Measurements from ENCODE around the gene MAPK8. TPM values are rescaled to one million over a fixed set of nuclear protein-coding genes. Genes with fewer than 3 reads are reported as not detected.
"Not testable (repeated sequence)": the region's sequence is repeated elsewhere in the genome, so short reads cannot be mapped to it uniquely, and the experiment has no call there.

The MAPK8 gene
- total RNA-seq, 1 donor from 2014 or later = 52.3 TPM

- H3K36me3 Mint-ChIP-seq (ENCODE audit: low read depth); intact Hi-C loops (cut with micrococcal nuclease); DNase-seq (ENCODE audit: low spot score); H3K27me3 Mint-ChIP-seq (ENCODE audit: insufficient read depth); H3K4me3 Mint-ChIP-seq; H3K27ac Mint-ChIP-seq; H3K9me3 Mint-ChIP-seq; H3K4me1 Mint-ChIP-seq (ENCODE audit: low read depth): not testable (repeated sequence)
Observed at GRCh38 chr10:48421862-48422261, 115.4 kb downstream of the MAPK8 start.

DNA sequence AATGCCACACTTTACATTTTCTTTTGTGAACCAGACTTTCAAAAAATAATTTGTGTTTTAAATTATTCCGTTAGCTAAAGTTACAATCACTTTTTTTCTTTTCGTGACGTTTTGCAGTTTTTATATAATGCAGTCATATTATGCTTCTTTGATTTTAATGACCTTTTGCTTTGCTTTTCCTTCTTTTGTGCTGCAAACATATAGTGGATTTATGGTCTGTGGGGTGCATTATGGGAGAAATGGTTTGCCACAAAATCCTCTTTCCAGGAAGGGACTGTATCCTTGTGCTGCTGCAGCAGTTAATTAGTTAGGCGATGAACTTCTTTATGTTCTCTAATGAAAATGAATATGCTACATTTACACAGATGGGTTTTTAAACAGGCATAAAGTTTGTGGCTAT is 117.4 kb downstream of the MAPK8 start:
- no peaks in the 10 kb centered on the region for H3K36me3 Mint-ChIP-seq (ENCODE audit: low read depth)
- no peaks in the 10 kb centered on the region for H3K27me3 Mint-ChIP-seq (ENCODE audit: insufficient read depth)
- no peak overlapping the region for H3K4me3 Mint-ChIP-seq
- H3K27ac Mint-ChIP-seq = no peak overlapping the region
- intact Hi-C loops (cut with micrococcal nuclease) = no loop called here
- DNase-seq (ENCODE audit: low spot score) = no peak
- H3K4me1 Mint-ChIP-seq (ENCODE audit: low read depth) = no peaks in the 10 kb centered on the region
- H3K9me3 Mint-ChIP-seq = no peaks in the 10 kb centered on the region

DNA sequence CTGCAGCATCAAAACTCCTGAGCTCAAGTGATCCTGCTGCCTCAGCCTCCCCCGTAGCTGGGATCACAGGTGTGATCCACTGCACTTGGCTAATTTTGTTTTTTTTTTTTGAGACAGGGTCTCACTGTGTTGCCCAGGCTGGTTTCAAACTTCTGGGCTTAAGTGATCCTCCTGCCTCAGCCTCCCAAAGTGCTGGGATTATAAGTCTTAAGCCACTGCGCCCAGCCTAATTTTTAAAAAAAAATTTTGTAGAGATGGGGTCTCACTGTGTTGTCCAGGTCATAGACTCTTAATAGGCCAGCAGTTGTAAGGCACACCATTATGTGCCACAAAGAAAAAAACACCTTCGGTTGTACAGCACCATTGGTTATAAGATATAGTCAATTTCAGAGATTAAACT is 122.4 kb downstream of the MAPK8 start:
- Mint-ChIP-seq H3K27me3 (ENCODE audit: insufficient read depth) (no peaks in the 10 kb centered on the region), H3K36me3 (ENCODE audit: low read depth) (peaks cover 2% of the 10 kb centered on the region), H3K9me3 (no peaks in the 10 kb centered on the region), H3K27ac (no peak overlapping the region), H3K4me1 (ENCODE audit: low read depth) (no peaks in the 10 kb centered on the region), H3K4me3 (no peak overlapping the region)
- intact Hi-C loops (cut with micrococcal nuclease) = no loop called here
- DNase-seq (ENCODE audit: low spot score) = no peak

- intact Hi-C loops (cut with micrococcal nuclease) = no loop called here
- peaks cover 2% of the 10 kb centered on the region for H3K36me3 Mint-ChIP-seq (ENCODE audit: low read depth)
Observed at GRCh38 chr10:48429309-48429708, 122.8 kb downstream of the MAPK8 start.

GRCh38 chr10:48430402-48430993 is 124.0 kb downstream of the MAPK8 start:
- Mint-ChIP-seq H3K36me3 (ENCODE audit: low read depth) (peaks cover 2% of the 10 kb centered on the region), H3K27me3 (ENCODE audit: insufficient read depth) (no peaks in the 10 kb centered on the region)
- no peak for DNase-seq (ENCODE audit: low spot score)

More at GRCh38 chr10:48429309-48429708, 122.8 kb downstream of the MAPK8 start:
- H3K4me3 Mint-ChIP-seq = no peak overlapping the region
- H3K4me1 Mint-ChIP-seq (ENCODE audit: low read depth) = no peaks in the 10 kb centered on the region
- H3K9me3 Mint-ChIP-seq = no peaks in the 10 kb centered on the region
- no peak for DNase-seq (ENCODE audit: low spot score)
- no peaks in the 10 kb centered on the region for H3K27me3 Mint-ChIP-seq (ENCODE audit: insufficient read depth)
- H3K27ac Mint-ChIP-seq = no peak overlapping the region

DNA sequence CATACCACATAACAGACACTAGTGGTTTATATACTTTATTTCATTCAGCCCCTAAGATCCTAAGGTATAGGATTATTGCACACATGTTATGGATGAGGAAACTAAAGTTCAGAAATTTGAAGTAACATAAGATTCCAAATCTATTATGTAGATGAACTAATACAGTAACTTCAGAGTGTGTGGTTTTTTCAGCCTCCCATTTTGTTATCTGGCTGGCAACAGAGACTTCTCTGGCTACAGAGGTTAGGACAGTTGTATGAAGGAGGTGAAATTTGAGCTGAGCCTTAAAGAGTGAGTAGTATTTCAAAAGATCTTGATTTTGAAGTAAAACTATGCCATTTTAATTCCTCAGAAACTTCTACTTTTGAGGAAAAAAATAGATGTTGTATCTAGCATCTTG is 125.4 kb downstream of the MAPK8 start:
- Mint-ChIP-seq H3K27me3 (ENCODE audit: insufficient read depth) (no peaks in the 10 kb centered on the region), H3K9me3 (no peaks in the 10 kb centered on the region), H3K36me3 (ENCODE audit: low read depth) (peaks cover 2% of the 10 kb centered on the region), H3K4me3 (no peak overlapping the region), H3K27ac (no peak overlapping the region), H3K4me1 (ENCODE audit: low read depth) (no peaks in the 10 kb centered on the region)
- DNase-seq (ENCODE audit: low spot score) = no peak
- intact Hi-C loops (cut with micrococcal nuclease) = no loop called here

More at GRCh38 chr10:48430402-48430993, 124.0 kb downstream of the MAPK8 start:
- intact Hi-C loops (cut with micrococcal nuclease) = no loop called here
- H3K4me3 Mint-ChIP-seq = no peak overlapping the region
- no peaks in the 10 kb centered on the region for H3K4me1 Mint-ChIP-seq (ENCODE audit: low read depth)
- no peak overlapping the region for H3K27ac Mint-ChIP-seq
- H3K9me3 Mint-ChIP-seq = no peaks in the 10 kb centered on the region

- Mint-ChIP-seq H3K27me3 (ENCODE audit: insufficient read depth) (no peaks in the 10 kb centered on the region), H3K36me3 (ENCODE audit: low read depth) (no peaks in the 10 kb centered on the region), H3K27ac (no peak overlapping the region), H3K4me3 (no peak overlapping the region), H3K4me1 (ENCODE audit: low read depth) (no peaks in the 10 kb centered on the region), H3K9me3 (no peaks in the 10 kb centered on the region)
- no peak for DNase-seq (ENCODE audit: low spot score)
- intact Hi-C loops (cut with micrococcal nuclease) = no loop called here
Observed at GRCh38 chr10:48437546-48437945, 131.1 kb downstream of the MAPK8 start.

GRCh38 chr10:48439031-48439430 is 132.6 kb downstream of the MAPK8 start:
- Mint-ChIP-seq H3K4me3 (no peak overlapping the region), H3K9me3 (no peaks in the 10 kb centered on the region)
- intact Hi-C loops (cut with micrococcal nuclease) = no loop called here

DNA sequence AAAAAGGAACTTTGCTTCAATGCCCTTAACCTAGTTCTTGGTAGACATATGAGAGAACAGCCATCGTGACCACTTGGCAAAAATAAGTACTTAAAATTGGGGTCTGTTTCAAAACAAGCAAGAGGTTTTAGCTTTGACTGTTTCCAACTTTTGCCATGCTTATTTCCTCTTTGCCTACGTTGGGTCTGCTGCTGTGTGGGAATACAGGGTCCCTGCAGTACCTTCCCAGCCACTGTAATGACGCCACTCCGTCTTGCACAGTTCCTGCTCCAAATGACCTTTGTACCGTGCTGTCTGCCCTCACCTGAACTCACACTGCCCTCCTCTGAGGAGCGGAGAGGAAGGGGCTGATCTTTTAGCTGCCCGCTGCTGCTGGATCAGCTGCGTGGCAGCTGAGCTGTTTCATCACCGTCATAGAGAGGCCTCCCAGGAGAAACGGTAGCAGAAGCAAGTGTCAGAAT is 133.1 kb downstream of the MAPK8 start:
- Mint-ChIP-seq H3K36me3 (ENCODE audit: low read depth) (no peaks in the 10 kb centered on the region), H3K27me3 (ENCODE audit: insufficient read depth) (peaks cover 2% of the 10 kb centered on the region), H3K27ac (no peak overlapping the region), H3K4me1 (ENCODE audit: low read depth) (no peaks in the 10 kb centered on the region), H3K4me3 (no peak overlapping the region), H3K9me3 (no peaks in the 10 kb centered on the region)
- intact Hi-C loops (cut with micrococcal nuclease) = no loop called here
- no peak for DNase-seq (ENCODE audit: low spot score)

More at GRCh38 chr10:48439031-48439430, 132.6 kb downstream of the MAPK8 start:
- DNase-seq (ENCODE audit: low spot score) = no peak
- no peaks in the 10 kb centered on the region for H3K36me3 Mint-ChIP-seq (ENCODE audit: low read depth)
- peaks cover 2% of the 10 kb centered on the region for H3K27me3 Mint-ChIP-seq (ENCODE audit: insufficient read depth)
- H3K4me1 Mint-ChIP-seq (ENCODE audit: low read depth) = no peaks in the 10 kb centered on the region
- no peak overlapping the region for H3K27ac Mint-ChIP-seq

DNA sequence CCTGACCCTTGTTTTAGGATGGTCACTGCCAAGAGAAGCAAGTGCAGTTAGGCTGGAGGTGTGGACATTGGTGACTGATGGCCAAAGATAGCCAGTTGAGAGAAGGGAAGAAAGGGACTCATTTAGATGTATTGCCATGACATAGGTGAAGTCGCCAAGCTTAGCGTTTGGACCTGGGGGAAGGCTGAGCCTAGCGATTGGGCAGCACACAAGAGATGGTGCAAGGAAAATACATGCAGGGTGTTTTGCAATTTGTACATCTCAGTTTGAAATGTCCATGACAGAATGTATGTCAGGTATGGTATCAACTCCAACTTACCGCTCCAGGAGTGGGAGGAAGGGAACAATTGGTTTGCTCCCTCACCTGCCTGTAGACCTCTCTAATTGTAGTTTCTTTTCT is 134.3 kb downstream of the MAPK8 start:
- H3K9me3 Mint-ChIP-seq = no peaks in the 10 kb centered on the region
- H3K4me3 Mint-ChIP-seq = no peak overlapping the region
- no peaks in the 10 kb centered on the region for H3K36me3 Mint-ChIP-seq (ENCODE audit: low read depth)
- H3K27me3 Mint-ChIP-seq (ENCODE audit: insufficient read depth) = peaks cover 2% of the 10 kb centered on the region
- intact Hi-C loops (cut with micrococcal nuclease) = no loop called here
- H3K27ac Mint-ChIP-seq = no peak overlapping the region
- H3K4me1 Mint-ChIP-seq (ENCODE audit: low read depth) = no peaks in the 10 kb centered on the region
- DNase-seq (ENCODE audit: low spot score) = no peak

GRCh38 chr10:48442090-48442808 is 135.8 kb downstream of the MAPK8 start:
- no peak overlapping the region for H3K4me3 Mint-ChIP-seq
- no peaks in the 10 kb centered on the region for H3K9me3 Mint-ChIP-seq
- intact Hi-C loops (cut with micrococcal nuclease) = no loop called here
- peaks cover 2% of the 10 kb centered on the region for H3K27me3 Mint-ChIP-seq (ENCODE audit: insufficient read depth)
- no peak overlapping the region for H3K27ac Mint-ChIP-seq
- no peaks in the 10 kb centered on the region for H3K4me1 Mint-ChIP-seq (ENCODE audit: low read depth)
- DNase-seq (ENCODE audit: low spot score) = no peak
- H3K36me3 Mint-ChIP-seq (ENCODE audit: low read depth) = no peaks in the 10 kb centered on the region

DNA sequence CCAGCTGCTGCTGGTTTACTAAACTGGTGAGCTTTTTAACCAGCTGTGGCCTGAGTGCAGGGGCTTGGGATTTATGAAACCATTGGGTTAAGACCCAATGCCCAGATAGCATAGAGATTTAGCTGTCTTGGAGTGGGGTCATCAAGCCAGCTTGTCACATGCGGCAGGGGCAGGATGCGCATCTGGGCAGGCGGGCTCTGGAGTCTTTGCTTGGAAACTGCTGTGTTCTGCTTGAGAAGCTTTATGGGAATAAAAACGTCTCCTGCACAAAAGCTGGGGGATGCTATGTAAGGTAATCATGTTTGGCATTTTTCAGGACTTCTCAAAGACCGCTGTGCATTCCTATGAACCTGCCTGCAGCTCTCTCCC is 136.3 kb downstream of the MAPK8 start:
- no peak overlapping the region for H3K27ac Mint-ChIP-seq
- H3K27me3 Mint-ChIP-seq (ENCODE audit: insufficient read depth) = peaks cover 2% of the 10 kb centered on the region
- no peak for DNase-seq (ENCODE audit: low spot score)
- H3K36me3 Mint-ChIP-seq (ENCODE audit: low read depth) = no peaks in the 10 kb centered on the region
- no peaks in the 10 kb centered on the region for H3K4me1 Mint-ChIP-seq (ENCODE audit: low read depth)
- H3K4me3 Mint-ChIP-seq = no peak overlapping the region
- intact Hi-C loops (cut with micrococcal nuclease) = no loop called here
- no peaks in the 10 kb centered on the region for H3K9me3 Mint-ChIP-seq

DNA sequence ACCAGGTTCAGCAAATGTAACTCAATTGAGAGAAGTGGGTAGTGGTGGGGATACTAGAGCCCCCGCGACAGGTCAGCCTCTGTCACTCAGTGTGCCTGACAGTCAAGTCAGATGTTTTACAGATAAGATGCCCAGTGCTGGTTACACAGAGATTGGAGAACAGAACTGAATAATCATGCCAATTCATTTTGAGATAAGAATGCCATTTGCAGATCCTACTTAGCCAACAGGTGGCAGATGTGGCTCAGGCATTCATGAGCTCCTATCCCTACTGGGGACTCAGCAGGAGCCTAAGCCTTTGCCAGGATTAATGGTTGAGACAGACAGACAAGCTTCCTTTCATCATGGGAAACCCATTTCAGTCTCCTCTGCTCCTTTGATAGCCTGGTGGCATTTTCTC is 137.8 kb downstream of the MAPK8 start:
- Mint-ChIP-seq H3K27ac (no peak overlapping the region), H3K4me3 (no peak overlapping the region), H3K4me1 (ENCODE audit: low read depth) (no peaks in the 10 kb centered on the region), H3K9me3 (no peaks in the 10 kb centered on the region), H3K27me3 (ENCODE audit: insufficient read depth) (peaks cover 2% of the 10 kb centered on the region), H3K36me3 (ENCODE audit: low read depth) (no peaks in the 10 kb centered on the region)
- no peak for DNase-seq (ENCODE audit: low spot score)
- intact Hi-C loops (cut with micrococcal nuclease) = no loop called here

Measured in activated T-helper 1 cell treated with anti-CD3 and anti-CD28 coated beads, Interleukin-12 subunit alpha, Interleukin-12 subunit beta, Interleukin-2, Interleukin-4 antibody, amounts not matched to agents 30 ng/mL and 10 ng/mL and 1 ng/mL, durations not matched to agents 14 hours and 24 hours and 36 hours (primary cell).